ENCODE data around the gene SAV1. TPM values are rescaled to one million over a fixed set of nuclear protein-coding genes. Genes with fewer than 3 reads are reported as not detected.
A peak's percentile ranks its signal among the peaks of the same experiment; 100 is the strongest.
"Not testable (repeated sequence)": the region's sequence is repeated elsewhere in the genome, so short reads cannot be mapped to it uniquely, and the experiment has no call there.

The SAV1 gene
- total RNA-seq, 4 donors from 2014 or later: 23.3 to 40.0 (median 26.2) TPM

DNA sequence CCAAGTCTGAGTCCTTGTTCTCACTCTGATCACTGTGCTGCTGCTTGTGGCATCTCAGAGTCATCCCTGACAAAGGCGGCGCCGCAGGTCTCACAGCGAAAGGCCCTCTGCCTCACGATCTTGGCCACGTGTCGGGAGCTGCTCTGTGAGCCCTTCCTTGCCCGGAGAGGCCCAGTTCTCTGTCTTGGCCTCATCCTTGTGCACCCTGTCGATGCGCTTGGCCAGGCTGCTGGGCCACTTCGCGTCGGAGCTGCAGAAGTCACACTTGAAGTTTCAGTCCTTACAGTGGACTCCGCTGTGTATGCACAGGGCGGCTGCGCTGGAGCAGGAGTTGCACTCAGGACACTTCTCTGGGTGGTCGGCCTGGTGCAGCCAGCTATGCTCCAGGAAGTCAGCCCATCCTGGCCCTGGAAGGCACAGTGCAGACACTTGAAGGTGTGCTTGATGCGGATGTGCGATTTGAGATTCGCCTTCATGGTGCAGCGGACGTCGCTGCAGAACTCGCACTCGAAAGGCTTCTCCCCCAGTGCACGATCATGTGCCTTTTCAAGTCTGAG, 36.4 kb upstream of the SAV1 start:
- H3K4me3 ChIP-seq: no peak overlapping the region
- H3K27me3 ChIP-seq: no peaks in the 10 kb centered on the region
- whole genome bisulfite sequencing: 91% methylated on average over 12 of the region's 26 CpGs
- DNase-seq (ENCODE audit: low spot score in 2 of 2): no peak
- no peak overlapping the region for H3K27ac ChIP-seq
- no peaks in the 10 kb centered on the region for H3K4me1 ChIP-seq
- H3K9me3 ChIP-seq: no peaks in the 10 kb centered on the region
- no peaks in the 10 kb centered on the region for H3K36me3 ChIP-seq
- no peak for TF ChIP-seq EP300 (IDR thresholded peaks at IDR 0.05)
- TF ChIP-seq POLR2A (IDR thresholded peaks at IDR 0.05): no peak
- no peak for TF ChIP-seq POLR2AphosphoS5 (IDR thresholded peaks at IDR 0.05)
- TF ChIP-seq, protein P1, sequence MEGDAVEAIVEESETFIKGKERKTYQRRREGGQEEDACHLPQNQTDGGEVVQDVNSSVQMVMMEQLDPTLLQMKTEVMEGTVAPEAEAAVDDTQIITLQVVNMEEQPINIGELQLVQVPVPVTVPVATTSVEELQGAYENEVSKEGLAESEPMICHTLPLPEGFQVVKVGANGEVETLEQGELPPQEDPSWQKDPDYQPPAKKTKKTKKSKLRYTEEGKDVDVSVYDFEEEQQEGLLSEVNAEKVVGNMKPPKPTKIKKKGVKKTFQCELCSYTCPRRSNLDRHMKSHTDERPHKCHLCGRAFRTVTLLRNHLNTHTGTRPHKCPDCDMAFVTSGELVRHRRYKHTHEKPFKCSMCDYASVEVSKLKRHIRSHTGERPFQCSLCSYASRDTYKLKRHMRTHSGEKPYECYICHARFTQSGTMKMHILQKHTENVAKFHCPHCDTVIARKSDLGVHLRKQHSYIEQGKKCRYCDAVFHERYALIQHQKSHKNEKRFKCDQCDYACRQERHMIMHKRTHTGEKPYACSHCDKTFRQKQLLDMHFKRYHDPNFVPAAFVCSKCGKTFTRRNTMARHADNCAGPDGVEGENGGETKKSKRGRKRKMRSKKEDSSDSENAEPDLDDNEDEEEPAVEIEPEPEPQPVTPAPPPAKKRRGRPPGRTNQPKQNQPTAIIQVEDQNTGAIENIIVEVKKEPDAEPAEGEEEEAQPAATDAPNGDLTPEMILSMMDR (IDR thresholded peaks at IDR 0.05): no peak

DNA sequence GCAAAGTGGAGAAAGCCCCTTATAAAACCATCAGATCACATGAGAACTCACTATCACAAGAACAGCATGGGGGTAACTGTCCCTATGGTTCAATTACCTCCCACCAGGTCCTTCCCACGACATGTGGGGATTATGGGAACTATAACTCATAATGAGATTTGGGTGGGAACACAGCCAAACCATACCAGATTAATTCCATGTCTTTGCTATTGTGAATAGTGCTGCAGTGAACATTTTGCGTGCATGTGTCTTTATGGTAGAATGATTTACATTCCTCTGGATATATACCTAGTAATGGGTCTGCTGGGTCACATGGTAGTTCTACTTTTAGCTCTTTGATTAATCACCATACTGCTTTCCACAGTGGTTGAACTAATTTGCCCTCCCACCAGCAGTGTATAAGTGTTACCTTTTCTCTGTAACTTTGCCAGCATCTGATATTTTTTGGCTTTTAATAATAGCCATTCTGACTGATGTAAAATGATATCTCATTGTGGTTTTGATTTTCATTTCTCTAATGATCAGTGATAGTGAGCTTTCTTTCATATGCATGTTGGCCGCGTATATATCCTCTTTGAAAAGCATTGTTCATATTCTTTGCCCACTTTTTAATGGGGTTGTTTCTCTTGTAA, 29.7 kb upstream of the SAV1 start:
- Histone ChIP-seq H3K27ac (no peak overlapping the region), H3K4me3 (no peak overlapping the region), H3K36me3 (no peaks in the 10 kb centered on the region), H3K9me3 (no peaks in the 10 kb centered on the region), H3K4me1 (no peaks in the 10 kb centered on the region), H3K27me3 (no peaks in the 10 kb centered on the region)
- 50% methylated on average over 4 of the region's 4 CpGs for WGBS
- TF ChIP-seq, protein P1 (IDR thresholded peaks at IDR 0.05): no peak
- no peak for TF ChIP-seq POLR2A (IDR thresholded peaks at IDR 0.05)
- TF ChIP-seq EP300 (IDR thresholded peaks at IDR 0.05): no peak
- no peak for TF ChIP-seq POLR2AphosphoS5 (IDR thresholded peaks at IDR 0.05)
- DNase-seq (ENCODE audit: low spot score in 2 of 2): no peak

DNA sequence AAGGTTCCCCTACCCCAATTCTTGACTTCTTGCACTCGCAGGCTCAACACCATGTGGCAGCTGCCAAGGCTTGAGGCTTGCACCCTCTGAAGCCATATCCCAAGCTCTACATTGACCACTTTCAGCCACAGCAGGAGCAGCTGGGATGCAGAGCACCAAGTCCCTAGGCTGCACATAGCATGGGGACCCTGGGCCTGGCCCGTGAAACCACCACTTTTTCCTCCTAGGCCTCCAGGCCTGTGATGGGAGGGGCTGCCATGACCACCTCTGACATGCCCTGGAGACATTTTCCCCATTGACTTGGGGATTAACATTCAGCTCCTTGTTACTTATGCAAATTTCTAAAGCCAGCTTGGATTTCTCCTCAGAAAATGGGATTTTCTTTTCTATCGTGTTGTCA, 26.2 kb upstream of the SAV1 start:
- not testable (repeated sequence) for H3K27me3 ChIP-seq; H3K36me3 ChIP-seq; H3K27ac ChIP-seq; H3K4me1 ChIP-seq; DNase-seq (ENCODE audit: low spot score in 2 of 2); H3K4me3 ChIP-seq; H3K9me3 ChIP-seq
- 93% methylated on average over 3 of the region's 3 CpGs for WGBS

DNA sequence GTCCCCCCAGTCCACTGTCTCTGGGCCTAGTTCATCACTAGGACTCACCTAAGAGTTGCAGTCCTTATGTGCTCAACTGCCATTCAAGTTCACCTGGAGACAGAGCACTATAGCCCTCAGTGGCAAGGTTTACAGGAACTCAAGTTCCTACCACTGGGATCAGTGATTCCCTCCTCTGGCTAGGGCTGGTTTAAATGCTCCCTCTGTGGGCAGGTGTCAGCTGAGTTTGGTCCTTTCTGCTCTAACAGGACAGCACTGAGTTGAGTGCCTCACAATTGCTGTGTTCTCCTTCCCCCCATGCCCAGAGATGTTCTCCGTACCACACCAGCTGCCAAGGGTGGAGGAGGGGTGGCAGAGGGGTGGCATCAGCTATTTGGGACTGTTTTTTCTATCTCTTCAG, 20.8 kb upstream of the SAV1 start:
- H3K4me1 ChIP-seq: no peaks in the 10 kb centered on the region
- no peak overlapping the region for H3K4me3 ChIP-seq
- no peaks in the 10 kb centered on the region for H3K9me3 ChIP-seq
- DNase-seq (ENCODE audit: low spot score in 2 of 2): no peak
- no peaks in the 10 kb centered on the region for H3K36me3 ChIP-seq
- TF ChIP-seq EP300 (IDR thresholded peaks at IDR 0.05): no peak
- TF ChIP-seq POLR2AphosphoS5 (IDR thresholded peaks at IDR 0.05): no peak
- TF ChIP-seq, protein P1 (IDR thresholded peaks at IDR 0.05): no peak
- TF ChIP-seq POLR2A (IDR thresholded peaks at IDR 0.05): no peak
- H3K27ac ChIP-seq: no peak overlapping the region
- 100% methylated on average over 1 of the region's 1 CpG for WGBS
- no peaks in the 10 kb centered on the region for H3K27me3 ChIP-seq

DNA sequence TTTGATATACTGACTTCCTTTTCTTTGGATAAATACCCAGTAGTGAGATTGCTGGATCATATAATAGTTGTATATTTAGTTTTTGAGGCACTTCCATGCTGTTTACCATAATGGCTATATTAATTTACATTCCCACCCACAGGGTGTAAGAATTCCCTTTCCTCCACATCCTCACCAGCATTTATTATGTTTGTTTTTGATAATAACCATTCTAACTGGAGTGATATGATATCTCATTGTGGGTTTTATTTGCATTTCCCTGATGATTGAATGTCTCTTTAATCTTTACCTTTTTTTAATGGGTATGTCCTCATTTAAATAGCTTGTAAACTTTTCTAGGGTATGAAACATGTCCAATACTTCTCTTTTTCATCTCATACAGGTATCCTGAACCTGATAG, 11.6 kb upstream of the SAV1 start:
- no peak for TF ChIP-seq POLR2A (IDR thresholded peaks at IDR 0.05)
- TF ChIP-seq POLR2AphosphoS5 (IDR thresholded peaks at IDR 0.05): no peak
- TF ChIP-seq, protein P1 (IDR thresholded peaks at IDR 0.05): no peak
- TF ChIP-seq EP300 (IDR thresholded peaks at IDR 0.05): no peak
- no peak for DNase-seq (ENCODE audit: low spot score in 2 of 2)
- H3K27me3 ChIP-seq: no peaks in the 10 kb centered on the region
- H3K9me3 ChIP-seq: no peaks in the 10 kb centered on the region
- no peak overlapping the region for H3K27ac ChIP-seq
- H3K36me3 ChIP-seq: no peaks in the 10 kb centered on the region
- H3K4me3 ChIP-seq: no peak overlapping the region
- H3K4me1 ChIP-seq: peaks cover 14% of the 10 kb centered on the region

DNA sequence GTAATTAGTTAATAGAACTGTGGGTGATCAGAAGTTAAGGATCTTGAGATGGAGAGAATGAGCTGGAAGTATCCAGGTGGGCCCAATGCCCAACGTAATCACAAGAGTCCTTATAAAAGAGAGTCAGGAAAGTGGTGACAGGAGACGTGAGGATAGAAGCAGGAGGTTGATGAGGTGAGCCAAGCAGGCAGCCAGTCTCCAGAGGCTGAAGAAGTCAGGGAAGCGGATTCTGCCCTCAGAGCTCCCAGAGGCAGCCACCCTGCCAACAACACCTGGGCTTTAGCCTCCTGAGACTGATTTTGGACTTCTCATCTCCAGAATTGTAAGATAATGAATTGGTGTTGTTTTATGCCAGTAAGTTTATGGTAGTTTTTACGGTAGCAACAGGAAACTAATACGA, 10.1 kb upstream of the SAV1 start:
- Histone ChIP-seq H3K4me1 (peaks cover 14% of the 10 kb centered on the region), H3K36me3 (no peaks in the 10 kb centered on the region), H3K27me3 (no peaks in the 10 kb centered on the region), H3K4me3 (no peak overlapping the region), H3K9me3 (no peaks in the 10 kb centered on the region), H3K27ac (peak overlapping the region; percentile 53)
- TF ChIP-seq, protein P1 (IDR thresholded peaks at IDR 0.05): no peak
- no peak for TF ChIP-seq POLR2AphosphoS5 (IDR thresholded peaks at IDR 0.05)
- TF ChIP-seq EP300 (IDR thresholded peaks at IDR 0.05): no peak
- TF ChIP-seq POLR2A (IDR thresholded peaks at IDR 0.05): no peak
- WGBS: 49% methylated on average over 5 of the region's 5 CpGs
- DNase-seq (ENCODE audit: low spot score in 2 of 2): no peak
